ENCODE results near the gene CNIH3. TPM values are rescaled to one million over a fixed set of nuclear protein-coding genes. Genes with fewer than 3 reads are reported as not detected.

Gene CNIH3
- 3.4 and 4.9 TPM in 2 replicates for total RNA-seq

DNA sequence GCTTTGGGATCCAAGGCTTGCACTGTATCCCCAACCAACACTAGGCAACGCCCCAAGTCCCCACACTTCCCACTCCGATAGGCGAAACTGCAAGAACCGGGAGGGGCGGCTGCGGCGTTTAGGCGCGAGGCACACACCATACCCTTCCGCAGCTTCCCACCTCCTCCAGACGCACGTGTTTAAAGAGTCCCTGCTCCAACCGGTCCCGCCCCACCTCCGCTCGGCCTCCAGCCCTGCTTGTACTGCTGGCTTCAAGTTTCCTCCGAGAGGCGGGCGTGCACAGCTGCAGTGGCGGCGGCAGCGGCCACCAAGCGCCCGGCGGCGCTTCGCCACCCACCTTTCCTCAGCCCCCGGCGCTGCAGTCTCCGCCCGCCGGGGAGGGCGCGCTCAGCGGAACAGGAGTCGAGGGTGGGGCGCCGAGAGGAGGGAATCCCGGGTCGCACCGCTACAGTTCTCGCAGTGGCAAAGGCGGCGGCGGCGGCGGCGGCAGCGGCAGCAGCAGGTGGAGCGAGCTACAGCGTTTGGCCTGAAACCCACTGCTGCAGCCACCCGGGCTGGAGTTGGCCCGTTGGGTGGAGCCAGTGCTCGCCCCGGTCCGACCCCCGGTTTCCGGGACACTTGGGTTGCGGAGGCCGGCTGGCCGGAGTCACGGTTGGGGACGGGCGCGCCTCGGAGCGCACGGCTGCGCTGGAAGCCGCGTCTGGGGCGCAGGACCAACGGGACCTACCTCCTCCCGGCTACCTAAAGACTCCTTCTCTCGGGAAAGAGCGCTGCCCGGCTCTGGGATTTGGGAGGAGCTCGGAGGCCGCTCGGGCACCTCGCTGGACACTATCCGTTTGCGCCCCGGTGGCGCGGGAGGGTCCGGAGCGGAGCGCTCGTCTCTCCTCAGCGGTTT is at the start of gene CNIH3:
Gene CNIH3, plus strand, starts transcription at position 457 of the 895 bp plus-strand sequence. CDS start 858 bp downstream, outside the sequence.

Other genes with a start within 250 kb of the CNIH3 start
- 59.2 and 99.7 TPM in 2 replicates for gene WDR26, start 181.5 kb upstream of the CNIH3 start, total RNA-seq